Fibroblast of skin of back (primary cell): ENCODE data around the gene CASQ2.
"Not testable (repeated sequence)": the region's sequence is repeated elsewhere in the genome, so short reads cannot be mapped to it uniquely, and the experiment has no call there.

ENCODE experiments used
- DNase-seq: peaks from one replicate; pipeline ENCODE4 v3.0.0-alpha.2; 2013

CASQ2 gene

GRCh38 chr1:115780655-115781054 lies 12.1 kb upstream of the CASQ2 start:
- DNase-seq = not testable (repeated sequence)

- not testable (repeated sequence) for DNase-seq
Measured at GRCh38 chr1:115779075-115779474, 10.6 kb upstream of the CASQ2 start.

GRCh38 chr1:115771847-115772457 lies 3.4 kb upstream of the CASQ2 start:
- peak; percentile 81 for DNase-seq

- DNase-seq = no peak
Measured at GRCh38 chr1:115771094-115771846, 2.8 kb upstream of the CASQ2 start.

GRCh38 chr1:115767403-115767802 lies 1.1 kb downstream of the CASQ2 start:
- DNase-seq = no peak

GRCh38 chr1:115765091-115765490 lies 3.4 kb downstream of the CASQ2 start:
- no peak for DNase-seq

- no peak for DNase-seq
Measured at GRCh38 chr1:115764541-115764940, 4.0 kb downstream of the CASQ2 start.

- DNase-seq = no peak
Measured at GRCh38 chr1:115762779-115763178, 5.7 kb downstream of the CASQ2 start.

GRCh38 chr1:115761601-115762302 lies 6.8 kb downstream of the CASQ2 start:
- DNase-seq = no peak

- no peak for DNase-seq
Measured at GRCh38 chr1:115757856-115758255, 10.7 kb downstream of the CASQ2 start.

- DNase-seq = no peak
Measured at GRCh38 chr1:115757326-115757725, 11.2 kb downstream of the CASQ2 start.

- no peak for DNase-seq
Measured at GRCh38 chr1:115755456-115756370, 12.8 kb downstream of the CASQ2 start.

GRCh38 chr1:115753830-115754229 lies 14.7 kb downstream of the CASQ2 start:
- DNase-seq = no peak

- no peak for DNase-seq
Measured at GRCh38 chr1:115753361-115753760, 15.2 kb downstream of the CASQ2 start.

- peak; percentile 39 for DNase-seq
Measured at GRCh38 chr1:115748401-115749150, 19.9 kb downstream of the CASQ2 start.

- DNase-seq = no peak
Measured at GRCh38 chr1:115746021-115746690, 22.4 kb downstream of the CASQ2 start.

GRCh38 chr1:115744646-115745275 lies 23.8 kb downstream of the CASQ2 start:
- peak; percentile 5 for DNase-seq

GRCh38 chr1:115740811-115741210 lies 27.7 kb downstream of the CASQ2 start:
- DNase-seq = no peak

- no peak for DNase-seq
Measured at GRCh38 chr1:115732316-115732715, 36.2 kb downstream of the CASQ2 start.

- DNase-seq = no peak
Measured at GRCh38 chr1:115729756-115730155, 38.8 kb downstream of the CASQ2 start.

GRCh38 chr1:115728341-115728740 lies 40.2 kb downstream of the CASQ2 start:
- no peak for DNase-seq
